ENCODE measurements around the gene DIPK1B. TPM values are rescaled to one million over a fixed set of nuclear protein-coding genes. Genes with fewer than 3 reads are reported as not detected.

Gene DIPK1B
- total RNA-seq, 2 donors from 2014 or later = 45.1 to 45.7 TPM

- Histone ChIP-seq H3K36me3 (peaks cover 14% of the 10 kb centered on the region), H3K27ac (peak overlapping the region; percentile 75 to 89), H3K4me1 (peaks cover 0 to 50% of the 10 kb centered on the region in 2 donors), H3K27me3 (no peaks in the 10 kb centered on the region), H3K4me3 (no peak overlapping the region), H3K9me3 (no peaks in the 10 kb centered on the region)
- DNase-seq (ENCODE audit: low spot score) = peak; percentile 79
- TF ChIP-seq CTCF (IDR thresholded peaks at IDR 0.05) = no peak
Observed at GRCh38 chr9:136679431-136679941, 32.9 kb upstream of the DIPK1B start.

GRCh38 chr9:136681029-136681428 is 31.3 kb upstream of the DIPK1B start:
- Histone ChIP-seq H3K36me3 (peaks cover 11% of the 10 kb centered on the region), H3K27ac (peak overlapping the region in 1 of 2 donors; percentile 58), H3K9me3 (no peaks in the 10 kb centered on the region), H3K27me3 (no peaks in the 10 kb centered on the region), H3K4me3 (no peak overlapping the region), H3K4me1 (peaks cover 0 to 66% of the 10 kb centered on the region in 2 donors)
- DNase-seq (ENCODE audit: low spot score) = no peak
- TF ChIP-seq CTCF (IDR thresholded peaks at IDR 0.05) = no peak

GRCh38 chr9:136681945-136682699 is 30.2 kb upstream of the DIPK1B start:
- Histone ChIP-seq H3K4me3 (no peak overlapping the region), H3K27me3 (no peaks in the 10 kb centered on the region), H3K4me1 (peaks cover 0 to 71% of the 10 kb centered on the region in 2 donors), H3K27ac (peak overlapping the region in 1 of 2 donors; percentile 58), H3K9me3 (no peaks in the 10 kb centered on the region), H3K36me3 (no peaks in the 10 kb centered on the region)
- no peak for TF ChIP-seq CTCF (IDR thresholded peaks at IDR 0.05)
- no peak for DNase-seq (ENCODE audit: low spot score)

- Histone ChIP-seq H3K4me3 (no peak overlapping the region), H3K27me3 (no peaks in the 10 kb centered on the region), H3K9me3 (no peaks in the 10 kb centered on the region), H3K36me3 (no peaks in the 10 kb centered on the region), H3K4me1 (peaks cover 0 to 73% of the 10 kb centered on the region in 2 donors), H3K27ac (peak overlapping the region in 1 of 2 donors; percentile 58)
- TF ChIP-seq CTCF (IDR thresholded peaks at IDR 0.05) = no peak
- no peak for DNase-seq (ENCODE audit: low spot score)
Observed at GRCh38 chr9:136682710-136683109, 29.7 kb upstream of the DIPK1B start.

- H3K36me3 ChIP-seq = no peaks in the 10 kb centered on the region
- H3K9me3 ChIP-seq = no peaks in the 10 kb centered on the region
- no peak for DNase-seq (ENCODE audit: low spot score)
- TF ChIP-seq CTCF (IDR thresholded peaks at IDR 0.05) = no peak
- peak overlapping the region in 1 of 2 donors; percentile 84 for H3K27ac ChIP-seq
- peaks cover 0 to 73% of the 10 kb centered on the region in 2 donors for H3K4me1 ChIP-seq
- no peaks in the 10 kb centered on the region for H3K27me3 ChIP-seq
- no peak overlapping the region for H3K4me3 ChIP-seq
Observed at GRCh38 chr9:136683173-136683745, 29.1 kb upstream of the DIPK1B start.

All from right atrium auricular region (tissue), 2 donors.